ENCODE measurements around the gene PHF3. TPM values are rescaled to one million over a fixed set of nuclear protein-coding genes. Genes with fewer than 3 reads are reported as not detected.
A peak's percentile ranks its signal among the peaks of the same experiment; 100 is the strongest.

The PHF3 gene
- total RNA-seq, 2 donors from 2014 or later = 43.8 to 68.9 TPM

DNA sequence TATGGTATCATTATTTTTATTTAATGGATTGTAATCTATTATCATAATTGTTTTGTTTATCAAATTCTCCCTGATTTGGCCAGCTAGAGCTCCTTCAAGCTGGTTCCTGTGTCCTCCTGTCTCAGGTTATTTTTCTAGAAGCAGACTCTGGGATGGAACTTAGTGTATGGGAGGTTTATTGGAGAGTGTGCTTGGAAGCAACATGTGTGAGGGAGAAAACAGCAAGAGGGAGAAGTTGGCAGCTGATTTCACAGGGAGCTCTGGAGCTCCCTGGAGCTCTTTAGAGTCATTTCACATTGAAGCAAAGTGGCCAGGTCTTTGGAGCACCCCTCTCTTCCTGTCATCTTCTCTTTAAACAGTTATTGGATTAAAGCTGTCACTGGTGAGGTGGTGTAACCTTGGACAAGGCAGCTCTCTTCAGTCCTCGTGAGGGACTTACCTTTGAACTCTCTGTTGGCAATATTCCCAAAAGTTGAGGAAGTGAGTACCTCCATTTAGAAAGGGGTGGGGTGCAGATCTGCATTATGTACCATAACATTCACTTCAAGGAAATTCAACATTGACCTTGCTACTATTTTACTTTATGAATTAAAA, 103.6 kb downstream of the PHF3 start:
- DNase-seq = peak; percentile 50
- H3K4me1 ChIP-seq = no peaks in the 10 kb centered on the region
- intact Hi-C loops (cut with DNase I) = no loop called here
- H3K36me3 ChIP-seq = no peaks in the 10 kb centered on the region
- H3K27ac ChIP-seq = peak overlapping the region; percentile 61
- TF ChIP-seq, protein P1, sequence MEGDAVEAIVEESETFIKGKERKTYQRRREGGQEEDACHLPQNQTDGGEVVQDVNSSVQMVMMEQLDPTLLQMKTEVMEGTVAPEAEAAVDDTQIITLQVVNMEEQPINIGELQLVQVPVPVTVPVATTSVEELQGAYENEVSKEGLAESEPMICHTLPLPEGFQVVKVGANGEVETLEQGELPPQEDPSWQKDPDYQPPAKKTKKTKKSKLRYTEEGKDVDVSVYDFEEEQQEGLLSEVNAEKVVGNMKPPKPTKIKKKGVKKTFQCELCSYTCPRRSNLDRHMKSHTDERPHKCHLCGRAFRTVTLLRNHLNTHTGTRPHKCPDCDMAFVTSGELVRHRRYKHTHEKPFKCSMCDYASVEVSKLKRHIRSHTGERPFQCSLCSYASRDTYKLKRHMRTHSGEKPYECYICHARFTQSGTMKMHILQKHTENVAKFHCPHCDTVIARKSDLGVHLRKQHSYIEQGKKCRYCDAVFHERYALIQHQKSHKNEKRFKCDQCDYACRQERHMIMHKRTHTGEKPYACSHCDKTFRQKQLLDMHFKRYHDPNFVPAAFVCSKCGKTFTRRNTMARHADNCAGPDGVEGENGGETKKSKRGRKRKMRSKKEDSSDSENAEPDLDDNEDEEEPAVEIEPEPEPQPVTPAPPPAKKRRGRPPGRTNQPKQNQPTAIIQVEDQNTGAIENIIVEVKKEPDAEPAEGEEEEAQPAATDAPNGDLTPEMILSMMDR (IDR thresholded peaks at IDR 0.05) = no peak
- H3K27me3 ChIP-seq = no peaks in the 10 kb centered on the region
- H3K9ac ChIP-seq (ENCODE audit: low read depth in 2 of 2, low read length in 2 of 2) = no peak overlapping the region
- H3K4me3 ChIP-seq = no peak overlapping the region
- H3K9me3 ChIP-seq = no peaks in the 10 kb centered on the region

DNA sequence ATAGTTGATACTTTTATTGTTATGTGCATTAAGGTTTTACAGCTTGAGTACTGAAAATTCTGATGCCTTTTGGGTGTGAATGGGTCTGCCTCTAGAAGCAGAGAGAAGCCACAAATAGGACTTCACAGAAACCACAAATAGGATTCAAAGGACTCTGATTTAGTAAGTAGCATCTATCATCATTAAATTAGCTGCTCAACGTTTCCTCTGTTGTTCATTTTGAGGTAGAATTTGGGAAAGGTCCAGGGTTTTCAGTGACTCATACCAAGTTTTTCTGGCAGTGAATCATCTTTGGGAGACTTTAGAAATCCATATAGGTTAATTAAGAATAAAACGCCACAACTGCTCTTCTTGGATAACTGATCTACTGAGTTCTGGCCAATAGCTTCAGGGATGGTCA, 105.1 kb downstream of the PHF3 start:
- no peak overlapping the region for H3K4me3 ChIP-seq
- H3K27me3 ChIP-seq = no peaks in the 10 kb centered on the region
- no peaks in the 10 kb centered on the region for H3K36me3 ChIP-seq
- H3K9me3 ChIP-seq = no peaks in the 10 kb centered on the region
- no peak for DNase-seq
- no peak overlapping the region for H3K9ac ChIP-seq (ENCODE audit: low read depth in 2 of 2, low read length in 2 of 2)
- no peaks in the 10 kb centered on the region for H3K4me1 ChIP-seq
- no peak overlapping the region for H3K27ac ChIP-seq
- TF ChIP-seq, protein P1 (IDR thresholded peaks at IDR 0.05) = no peak
- intact Hi-C loops (cut with DNase I) = no loop called here

- Histone ChIP-seq H3K4me1 (no peaks in the 10 kb centered on the region), H3K9me3 (no peaks in the 10 kb centered on the region), H3K27me3 (no peaks in the 10 kb centered on the region), H3K9ac (ENCODE audit: low read depth in 2 of 2, low read length in 2 of 2) (no peak overlapping the region), H3K36me3 (no peaks in the 10 kb centered on the region), H3K27ac (no peak overlapping the region), H3K4me3 (no peak overlapping the region)
- TF ChIP-seq, protein P1 (IDR thresholded peaks at IDR 0.05) = no peak
- DNase-seq = no peak
- intact Hi-C loops (cut with DNase I) = no loop called here
Observed at GRCh38 chr6:63742060-63742459, 106.5 kb downstream of the PHF3 start.

DNA sequence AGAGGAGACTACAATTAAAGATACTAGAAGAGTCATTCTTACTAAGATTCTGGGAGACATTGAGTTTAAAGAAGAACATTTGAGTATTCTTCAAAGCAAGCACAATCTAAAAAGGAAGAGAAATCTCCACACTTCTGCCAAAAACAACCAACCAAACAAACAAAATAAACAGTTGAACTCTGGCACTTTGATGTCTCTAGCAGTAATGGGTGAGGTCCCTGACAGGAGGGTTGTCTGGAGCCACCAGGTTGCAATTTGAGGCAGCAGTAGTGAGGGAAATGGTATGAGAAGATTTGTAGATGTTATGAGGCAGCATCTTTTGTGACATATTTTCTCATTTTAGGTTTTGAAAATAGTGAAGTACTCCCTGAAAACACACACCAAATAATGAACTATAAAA, 108.1 kb downstream of the PHF3 start:
- Histone ChIP-seq H3K4me1 (no peaks in the 10 kb centered on the region), H3K27me3 (no peaks in the 10 kb centered on the region), H3K9me3 (no peaks in the 10 kb centered on the region), H3K27ac (no peak overlapping the region), H3K9ac (ENCODE audit: low read depth in 2 of 2, low read length in 2 of 2) (no peak overlapping the region), H3K36me3 (no peaks in the 10 kb centered on the region), H3K4me3 (no peak overlapping the region)
- no peak for DNase-seq
- intact Hi-C loops (cut with DNase I) = no loop called here
- TF ChIP-seq, protein P1 (IDR thresholded peaks at IDR 0.05) = no peak

DNA sequence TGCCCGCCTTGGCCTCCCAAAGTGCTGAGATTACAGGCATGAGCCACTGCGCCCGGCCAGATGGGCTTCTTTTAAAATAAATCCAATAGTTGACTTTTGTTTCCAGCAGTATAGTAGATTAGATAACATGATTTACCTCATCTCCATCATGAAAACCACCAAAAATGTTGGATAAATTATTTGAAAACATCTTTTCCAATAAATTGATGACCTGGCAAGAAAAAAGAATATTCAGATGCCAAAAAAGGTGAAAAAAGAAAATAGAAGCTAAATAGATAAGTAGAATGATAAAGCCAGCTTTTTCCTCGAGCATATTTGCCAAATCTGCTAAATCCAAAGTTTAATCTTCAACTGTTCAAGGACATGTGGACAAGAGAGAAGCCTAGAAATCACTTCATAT, 109.2 kb downstream of the PHF3 start:
- H3K9me3 ChIP-seq = no peaks in the 10 kb centered on the region
- no peak overlapping the region for H3K27ac ChIP-seq
- intact Hi-C loops (cut with DNase I) = no loop called here
- H3K4me3 ChIP-seq = no peak overlapping the region
- no peak for DNase-seq
- H3K27me3 ChIP-seq = no peaks in the 10 kb centered on the region
- no peaks in the 10 kb centered on the region for H3K4me1 ChIP-seq
- H3K9ac ChIP-seq (ENCODE audit: low read depth in 2 of 2, low read length in 2 of 2) = no peak overlapping the region
- no peaks in the 10 kb centered on the region for H3K36me3 ChIP-seq
- TF ChIP-seq, protein P1 (IDR thresholded peaks at IDR 0.05) = no peak

Data from colonic mucosa (tissue), 4 donors.